RKO (cell line): ENCODE measurements around the gene AEN.

Experiments used
- DNase-seq: peaks from one replicate; pipeline ENCODE4 v3.0.0-alpha.2; 2016; ENCODE audit warnings: low spot score

The AEN gene

DNA sequence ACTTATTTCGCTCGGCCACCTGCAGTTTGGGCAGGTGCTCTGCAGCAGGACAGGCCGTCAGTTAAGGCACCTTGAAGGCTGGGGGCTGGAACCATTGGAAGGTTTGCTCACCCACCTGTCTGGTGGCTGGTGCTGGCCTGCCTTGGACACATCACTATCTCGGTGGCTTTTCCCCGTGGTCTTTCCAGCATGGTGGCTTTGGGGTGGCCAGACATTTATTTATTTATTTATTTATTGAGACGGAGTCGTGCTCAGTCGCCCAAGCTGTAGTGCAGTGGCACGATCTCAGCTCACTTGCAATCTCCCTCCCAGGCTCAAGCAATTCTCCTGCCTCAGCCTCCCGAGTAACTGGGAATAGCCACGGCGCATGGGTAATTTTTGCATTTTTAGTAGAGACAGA lies 29.4 kb downstream of the AEN start:
- no peak for DNase-seq

DNA sequence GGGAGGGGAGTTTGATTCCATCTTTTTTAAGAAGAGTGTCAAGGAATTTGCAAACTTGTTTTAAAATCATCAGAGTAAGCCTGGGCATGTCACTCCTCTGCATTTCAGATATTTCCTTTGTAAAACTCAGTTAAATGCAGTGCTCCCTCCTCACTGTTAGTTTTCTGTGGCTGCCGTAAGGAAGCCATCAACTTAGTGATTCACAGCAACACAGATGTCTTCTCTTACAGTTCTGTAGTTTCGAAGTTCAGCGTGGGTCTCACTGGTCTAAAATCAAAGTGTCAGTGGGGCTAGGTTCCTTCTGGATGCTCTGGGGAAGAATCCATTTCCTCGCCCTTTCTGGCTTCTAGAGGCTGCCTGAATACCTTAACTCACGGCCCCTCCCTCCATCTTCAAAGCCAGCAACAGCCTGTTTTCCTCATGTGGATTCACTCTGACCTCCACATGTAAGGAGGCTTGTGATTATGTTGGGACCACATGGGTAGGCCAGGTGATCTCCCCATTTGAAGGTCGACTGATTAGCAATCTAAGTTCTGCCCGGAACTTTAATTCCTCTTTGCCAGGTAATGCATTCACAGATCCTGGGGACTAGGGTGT lies 30.1 kb downstream of the AEN start:
- no peak for DNase-seq

DNA sequence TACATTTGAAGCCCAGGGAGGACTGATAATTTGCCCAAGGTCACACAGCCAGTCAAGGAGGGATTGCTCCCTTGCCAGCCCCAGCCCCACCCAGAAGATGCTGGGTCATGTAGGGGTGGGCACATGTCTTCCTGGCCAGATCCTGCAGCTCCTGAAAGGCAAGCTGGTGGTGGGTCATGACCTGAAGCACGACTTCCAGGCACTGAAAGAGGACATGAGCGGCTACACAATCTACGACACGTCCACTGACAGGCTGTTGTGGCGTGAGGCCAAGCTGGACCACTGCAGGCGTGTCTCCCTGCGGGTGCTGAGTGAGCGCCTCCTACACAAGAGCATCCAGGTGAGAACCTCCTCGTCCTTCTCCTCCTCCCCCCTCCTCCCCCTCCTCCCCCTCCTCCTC lies 30.8 kb downstream of the AEN start:
- no peak for DNase-seq

DNA sequence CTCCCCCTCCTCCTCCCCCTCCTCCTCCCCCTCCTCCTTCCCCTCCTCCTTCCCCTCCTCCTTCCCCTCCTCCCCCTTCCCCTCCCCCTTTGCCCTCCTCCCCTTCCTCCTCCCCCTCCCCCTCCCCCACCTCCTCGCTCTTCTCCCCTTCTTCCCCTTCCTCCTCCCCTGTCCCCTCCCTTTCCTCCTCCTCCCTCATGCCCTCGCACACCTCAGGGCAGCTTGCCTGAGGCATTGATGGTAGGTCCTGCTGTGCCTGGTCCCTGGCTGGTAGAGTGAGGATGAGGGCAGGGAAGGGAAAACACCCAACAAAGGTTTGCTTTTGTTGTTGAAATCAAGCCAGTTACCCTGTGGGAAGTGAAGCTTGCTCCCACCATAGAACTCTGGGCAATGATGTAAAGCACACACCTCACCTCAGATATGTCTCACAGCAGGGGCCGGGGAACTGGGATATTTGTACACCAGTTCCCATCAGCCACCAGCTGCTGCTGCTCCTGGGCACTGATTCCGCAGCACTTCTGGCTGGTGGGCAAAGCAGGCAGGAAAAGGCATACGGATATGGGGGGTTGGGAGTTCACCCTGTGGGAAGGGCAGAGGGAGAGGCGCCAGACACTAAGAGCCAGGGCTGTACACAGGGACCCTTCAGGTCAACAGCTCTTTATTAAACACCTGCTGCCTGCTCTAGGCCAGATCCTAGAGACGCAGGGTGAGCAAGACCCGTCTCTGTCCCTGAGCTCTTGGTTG lies 31.5 kb downstream of the AEN start:
- DNase-seq, result no peak

DNA sequence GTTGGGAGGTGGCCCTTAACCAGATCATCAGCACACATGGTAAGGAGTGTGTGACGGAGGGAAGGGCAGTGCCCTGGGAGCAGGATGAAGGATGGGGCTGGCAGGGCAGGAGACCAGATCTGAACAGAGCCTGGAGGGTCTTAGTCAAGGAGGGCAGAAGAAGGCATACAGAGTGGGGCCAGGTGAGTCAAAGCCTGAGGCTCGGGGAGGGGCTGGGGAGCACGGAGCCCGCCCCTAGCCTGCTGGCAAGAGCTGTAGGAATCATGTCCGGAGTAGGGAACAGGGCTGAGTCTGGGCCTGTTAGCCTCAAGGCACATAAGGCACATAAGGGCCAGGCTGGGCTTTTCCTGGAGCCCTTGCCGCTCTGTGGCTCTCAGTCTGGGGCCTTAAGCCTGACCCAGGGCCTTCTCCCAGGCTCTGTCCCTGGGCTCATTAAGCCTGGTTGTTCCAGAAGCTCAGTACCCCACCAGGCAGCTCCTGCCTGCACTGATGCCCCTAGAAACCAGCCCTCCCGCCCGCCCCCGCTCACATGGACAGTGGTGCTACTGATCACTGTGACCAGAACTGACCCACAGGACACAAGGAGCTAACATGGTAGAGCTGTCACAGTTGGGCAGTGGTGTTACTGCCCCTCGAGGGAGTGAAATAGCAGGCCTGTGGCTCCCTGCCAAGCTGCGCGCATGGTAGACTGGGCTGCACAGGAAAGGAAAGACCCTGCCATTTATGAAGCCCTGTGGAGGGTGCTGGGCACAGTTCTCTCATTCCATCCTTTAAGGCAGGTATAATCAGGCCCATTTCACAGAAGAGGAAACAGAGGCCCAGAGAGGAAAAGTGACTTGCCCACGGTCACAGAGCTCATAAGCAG lies 32.3 kb downstream of the AEN start:
- DNase-seq, result no peak

DNA sequence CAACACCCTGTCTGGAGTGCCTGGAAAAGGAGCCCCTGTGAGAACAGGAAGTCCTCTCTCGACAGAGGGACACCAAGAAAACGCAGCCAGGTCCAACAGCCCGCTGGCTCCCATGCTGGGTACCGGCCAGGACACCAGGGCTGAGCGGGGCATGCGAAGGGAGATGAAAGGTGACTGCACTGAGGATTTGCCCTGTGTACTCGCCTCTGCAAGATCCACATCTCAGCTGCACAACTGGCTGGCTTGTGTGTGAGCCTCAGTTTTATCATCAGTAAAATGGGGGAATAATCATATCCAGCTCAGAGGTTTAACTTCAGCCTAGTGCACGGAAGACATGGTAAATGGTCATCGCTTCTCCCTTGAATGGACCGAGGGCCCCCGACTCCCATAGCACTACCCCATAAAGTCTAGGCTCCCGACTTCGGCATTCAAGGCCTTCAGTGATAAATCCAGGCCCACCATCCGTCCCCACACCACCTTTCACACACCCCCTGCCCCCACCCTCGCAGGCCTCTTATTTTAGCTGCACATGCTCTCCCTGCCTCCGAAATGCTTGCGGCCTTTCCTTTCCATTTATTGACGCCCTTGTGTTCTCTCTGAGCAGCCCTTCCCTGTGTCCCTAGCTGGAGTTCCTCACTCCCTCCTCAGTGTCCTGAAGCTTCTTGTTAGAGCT lies 33.4 kb downstream of the AEN start:
- no peak for DNase-seq

DNA sequence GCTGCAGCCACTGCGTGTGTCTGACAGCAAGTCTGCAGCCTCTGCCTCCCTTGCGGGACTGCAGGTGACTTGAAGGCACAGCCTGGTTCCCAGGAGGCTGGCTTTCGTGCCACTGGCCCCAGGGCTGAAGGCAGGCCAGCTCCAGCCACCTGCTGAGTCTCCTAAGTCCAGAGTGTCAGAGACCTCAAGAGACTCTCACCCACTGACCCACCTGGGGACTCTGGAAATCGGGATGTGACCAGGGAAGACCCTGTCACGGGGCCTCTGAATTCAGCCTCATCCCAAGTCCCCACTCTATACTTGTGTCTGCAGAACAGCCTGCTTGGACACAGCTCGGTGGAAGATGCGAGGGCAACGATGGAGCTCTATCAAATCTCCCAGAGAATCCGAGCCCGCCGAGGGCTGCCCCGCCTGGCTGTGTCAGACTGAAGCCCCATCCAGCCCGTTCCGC lies 34.0 kb downstream of the AEN start:
- no peak for DNase-seq

DNA sequence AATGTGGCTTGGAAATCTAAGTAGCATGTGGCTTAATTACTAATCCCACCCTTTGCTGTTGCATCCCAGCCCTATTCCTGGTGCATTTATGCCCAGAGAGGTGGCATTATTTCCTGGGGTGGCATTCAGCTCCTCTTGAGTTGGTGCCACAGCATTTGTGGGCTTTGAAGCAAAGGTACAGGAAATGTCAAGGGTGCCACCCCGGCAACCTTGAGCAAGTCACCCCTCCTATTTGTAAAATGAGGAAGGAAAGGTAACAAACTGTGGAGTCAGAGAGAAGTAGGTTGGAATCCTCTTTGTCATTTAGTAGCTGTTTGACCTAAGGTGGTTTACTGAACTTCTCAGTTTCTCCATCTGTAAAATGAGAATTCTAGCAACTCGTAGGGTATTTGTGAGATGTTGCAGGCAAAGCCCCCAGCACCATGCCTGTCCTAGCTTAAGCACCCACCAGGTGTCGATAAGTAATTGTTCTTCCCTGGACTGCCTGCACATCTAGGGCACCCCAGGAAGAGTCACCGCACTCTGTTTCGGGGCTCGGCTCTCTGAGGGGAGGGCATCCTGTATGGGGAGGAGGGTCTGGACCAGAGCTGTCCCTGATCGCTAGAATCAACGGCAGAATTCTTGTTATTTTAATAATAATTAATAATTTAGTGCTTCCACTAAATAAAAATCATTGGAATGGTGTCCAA lies 34.8 kb downstream of the AEN start:
- no peak for DNase-seq

DNA sequence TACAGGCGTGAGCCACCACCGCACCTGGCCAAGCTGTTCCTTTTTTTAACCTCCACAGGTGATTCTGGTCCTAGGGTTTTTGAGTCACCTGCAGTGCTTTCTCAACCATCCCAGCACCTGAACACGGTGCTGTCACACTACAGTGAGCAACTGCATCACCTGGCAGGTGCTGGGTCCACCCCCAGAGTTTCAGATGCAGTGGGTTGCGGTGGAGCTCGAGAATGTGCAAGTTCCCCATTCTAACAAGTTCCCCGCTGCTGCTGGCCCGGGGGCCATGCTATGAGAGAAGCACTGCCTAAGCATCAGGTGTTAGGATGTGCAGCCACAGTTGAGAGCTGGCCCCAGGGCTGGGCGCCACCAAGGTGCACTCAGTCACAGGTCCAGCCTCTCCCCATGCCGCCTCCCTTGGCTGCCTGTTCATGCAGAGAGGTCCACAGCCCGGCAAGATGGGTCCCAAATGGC lies 35.7 kb downstream of the AEN start:
- DNase-seq, result no peak

DNA sequence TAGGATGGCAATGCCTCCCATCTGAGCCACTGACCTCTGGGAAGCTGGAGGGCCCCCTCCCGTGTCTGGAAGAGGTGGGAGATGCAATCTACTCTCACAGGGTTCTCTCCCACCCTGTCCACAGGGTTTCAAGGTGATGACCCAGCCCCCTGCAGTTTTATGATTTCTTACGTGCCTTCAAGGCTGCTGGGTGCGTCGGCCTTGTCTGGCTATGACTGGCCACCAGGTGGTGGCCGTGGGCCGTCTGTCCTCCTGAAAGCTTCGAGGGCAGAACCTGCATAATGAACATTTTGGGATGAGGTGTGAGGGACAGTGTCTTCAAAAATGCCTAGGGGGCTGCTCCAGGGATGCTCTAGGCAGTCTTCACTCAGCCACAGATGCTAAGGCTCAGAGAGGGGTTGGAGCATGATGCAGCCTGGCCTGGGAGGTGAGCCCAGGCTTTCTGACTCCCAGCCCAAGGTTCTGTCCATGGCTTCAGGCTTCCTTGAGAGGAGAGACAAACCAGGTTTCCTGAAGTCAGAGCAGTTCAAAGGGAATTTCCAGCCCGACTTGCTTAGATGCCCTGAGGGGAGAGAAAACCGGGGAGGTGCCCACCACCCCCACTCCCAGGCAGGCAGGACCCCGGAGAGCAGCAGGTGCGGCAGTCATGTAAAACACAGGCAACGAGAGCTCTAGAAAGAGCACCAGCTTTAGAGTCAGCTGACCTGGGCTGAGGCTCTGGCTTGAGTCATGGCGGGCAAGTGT lies 36.4 kb downstream of the AEN start:
- peak; percentile 57 for DNase-seq

DNA sequence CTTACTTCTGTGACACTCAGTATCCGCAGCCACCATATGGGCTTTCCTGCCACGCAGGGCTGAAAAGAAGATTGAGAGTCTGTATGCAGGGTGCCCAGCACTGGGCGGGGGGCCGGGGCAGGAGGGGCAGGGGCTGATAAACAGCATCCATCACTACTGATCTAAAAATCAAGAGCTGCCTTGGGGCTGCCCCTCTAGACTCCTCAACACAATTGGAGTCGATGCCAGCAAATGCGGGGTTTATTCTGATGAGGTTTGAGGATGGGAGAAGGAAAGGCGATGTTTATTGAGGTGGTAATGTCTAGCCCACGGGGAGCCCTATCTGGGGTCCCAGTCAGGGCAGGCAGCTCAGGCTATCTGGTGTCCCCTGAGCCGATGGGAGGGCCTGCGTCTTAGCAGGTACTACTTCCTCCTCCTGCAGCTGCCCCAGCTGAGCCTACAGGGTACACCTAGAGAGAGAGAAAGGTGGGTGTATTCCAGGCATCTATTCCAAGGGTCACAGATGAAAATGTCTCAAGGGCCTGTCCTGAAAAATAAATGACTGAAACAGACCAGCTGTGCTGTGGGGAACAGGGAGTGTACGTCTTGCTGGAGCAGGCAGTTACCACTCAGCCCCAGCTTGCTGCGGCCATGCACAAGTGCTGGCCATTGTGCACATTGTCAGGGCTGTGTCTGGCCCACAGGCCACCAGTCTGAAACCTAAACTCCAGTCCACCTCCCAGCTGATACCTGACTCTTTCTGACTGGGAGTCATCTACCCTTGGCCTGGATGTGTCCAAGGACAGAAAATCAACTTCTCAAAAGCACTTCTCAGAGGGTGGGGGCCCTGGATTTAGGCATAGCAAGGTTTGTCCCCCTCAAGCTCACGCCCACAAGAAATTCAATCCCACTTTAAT lies 37.2 kb downstream of the AEN start:
- no peak for DNase-seq

DNA sequence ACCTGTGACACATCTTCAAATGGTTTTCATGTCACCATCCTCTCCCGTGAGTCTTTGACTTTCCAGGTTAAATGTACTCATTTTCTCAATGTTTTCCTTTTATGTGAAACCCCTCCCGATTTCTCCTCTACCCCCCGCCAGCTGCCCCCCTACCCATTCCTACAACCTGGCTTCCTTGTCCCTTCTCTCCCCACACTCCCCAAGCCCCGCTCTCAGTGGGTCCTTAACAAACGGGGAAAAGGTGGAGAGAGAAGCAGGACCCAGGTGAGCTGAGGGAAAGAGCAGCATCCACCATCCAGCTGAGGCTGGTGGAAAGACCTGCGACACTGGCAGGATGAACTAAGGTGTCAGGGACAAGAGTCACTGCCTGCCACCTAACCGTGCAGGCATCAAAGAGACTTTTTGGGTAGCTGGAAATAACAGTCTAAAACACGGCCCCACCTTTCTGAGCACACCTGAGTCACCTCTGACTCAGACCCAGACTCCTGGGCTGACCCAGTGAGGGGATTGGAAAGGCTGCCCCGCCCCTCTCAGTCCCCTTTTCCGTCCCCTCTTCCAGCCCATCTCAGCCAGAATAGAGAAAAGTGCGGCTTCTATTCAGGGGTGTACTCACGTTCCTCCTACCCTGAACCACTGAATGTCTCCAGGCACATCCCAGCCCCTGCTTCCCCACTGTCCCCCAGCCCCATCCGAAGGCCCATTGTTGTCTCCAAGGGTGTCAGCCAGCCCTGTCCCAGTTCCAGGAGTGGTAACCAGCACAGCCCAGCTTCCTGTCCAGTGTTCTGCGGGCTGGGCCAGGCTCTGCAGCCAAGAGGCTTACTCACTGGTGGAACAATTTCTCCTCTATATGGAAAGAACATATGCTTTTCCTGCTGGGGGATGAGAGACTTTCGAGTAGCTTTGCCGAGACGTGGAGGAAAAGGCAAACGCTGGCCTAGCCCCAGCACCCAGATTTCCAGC lies 38.1 kb downstream of the AEN start:
- DNase-seq, result no peak

DNA sequence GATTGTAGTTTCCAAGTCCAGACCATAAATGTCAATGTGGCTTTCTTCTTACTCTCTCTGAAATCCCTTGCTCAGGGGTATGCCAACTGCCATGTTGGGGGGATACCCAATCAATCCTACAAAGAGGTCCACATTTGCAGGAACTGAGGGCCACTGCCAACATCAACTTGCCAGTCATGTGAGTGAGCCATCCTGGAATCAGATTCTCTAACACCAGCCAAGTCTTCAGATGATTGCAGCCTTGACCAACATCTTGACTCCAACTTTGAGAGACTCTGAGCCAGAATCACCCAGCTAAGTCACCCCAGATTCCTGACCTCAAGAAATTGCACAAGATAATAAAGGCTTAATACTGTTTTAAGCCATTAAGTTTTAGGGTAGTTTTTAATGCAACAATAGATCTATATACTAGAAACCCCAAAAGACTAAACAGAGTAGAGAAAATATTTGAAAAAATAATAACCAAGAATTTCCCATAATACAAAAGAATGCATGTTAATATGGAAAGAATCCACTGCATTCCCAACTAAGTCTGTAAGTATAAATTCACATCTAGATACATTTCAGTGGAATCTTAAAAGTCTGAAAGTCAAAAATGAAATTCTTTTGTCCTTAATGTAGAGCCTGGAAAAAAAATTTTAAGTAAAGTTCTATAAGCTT lies 40.0 kb downstream of the AEN start:
- no peak for DNase-seq

DNA sequence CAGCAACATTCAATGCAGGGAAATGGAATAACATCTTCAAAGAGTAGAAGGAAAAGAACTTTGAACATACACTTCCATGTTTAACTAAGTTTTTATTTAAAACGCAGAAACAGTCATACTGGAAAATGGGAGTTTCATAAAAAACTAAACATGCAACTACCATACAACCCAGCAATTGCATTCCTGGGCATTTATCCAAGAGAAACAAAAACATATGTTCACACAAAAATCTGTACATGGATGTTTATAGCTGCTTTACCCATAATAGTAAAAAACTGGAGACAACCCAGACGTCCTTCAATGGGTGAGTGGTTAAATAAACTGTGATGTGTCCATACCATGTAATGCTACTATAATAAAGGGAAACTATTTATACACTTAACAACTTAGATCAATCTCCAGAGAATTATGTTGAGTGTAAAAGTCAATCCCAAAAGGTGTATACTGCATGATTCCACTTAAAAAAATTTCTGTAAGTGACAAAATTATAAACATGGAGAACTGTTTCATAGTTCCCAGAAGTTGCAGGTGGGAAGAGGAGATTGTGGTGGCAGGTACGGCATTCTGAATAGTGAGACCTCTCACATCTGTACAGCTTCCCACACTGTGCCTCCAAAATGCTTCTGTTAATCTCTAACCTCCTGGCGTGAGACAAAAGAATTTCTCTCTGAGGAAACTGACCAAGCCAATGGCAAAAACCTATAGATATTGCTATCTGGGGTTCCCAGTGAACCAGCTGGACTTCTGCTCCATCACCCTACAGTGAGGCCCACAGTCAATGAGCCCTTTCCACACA lies 40.8 kb downstream of the AEN start:
- DNase-seq, result no peak

DNA sequence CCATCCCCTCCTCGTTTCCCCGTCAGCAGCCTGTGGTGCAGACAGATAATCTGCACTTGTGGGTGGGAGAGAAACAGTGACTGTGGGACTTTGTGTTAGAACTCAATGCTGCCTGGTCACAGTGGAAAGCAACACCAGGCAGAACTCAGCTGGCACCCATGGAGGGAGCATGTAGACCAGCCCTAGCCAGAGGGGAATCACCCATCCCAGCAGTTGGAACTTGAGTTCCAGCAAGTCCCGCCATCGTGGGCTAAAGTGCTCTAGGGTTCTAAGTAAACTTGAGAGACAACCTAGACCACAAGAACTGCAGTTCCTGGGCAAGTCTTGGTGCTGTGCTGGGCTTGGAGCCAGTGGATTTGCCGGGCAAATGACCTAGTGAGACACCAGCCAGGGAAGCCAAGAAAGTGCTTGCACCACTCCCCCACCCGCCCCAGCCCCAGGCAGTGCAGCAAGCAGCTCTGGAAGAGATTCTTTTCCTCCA lies 42.0 kb downstream of the AEN start:
- no peak for DNase-seq

DNA sequence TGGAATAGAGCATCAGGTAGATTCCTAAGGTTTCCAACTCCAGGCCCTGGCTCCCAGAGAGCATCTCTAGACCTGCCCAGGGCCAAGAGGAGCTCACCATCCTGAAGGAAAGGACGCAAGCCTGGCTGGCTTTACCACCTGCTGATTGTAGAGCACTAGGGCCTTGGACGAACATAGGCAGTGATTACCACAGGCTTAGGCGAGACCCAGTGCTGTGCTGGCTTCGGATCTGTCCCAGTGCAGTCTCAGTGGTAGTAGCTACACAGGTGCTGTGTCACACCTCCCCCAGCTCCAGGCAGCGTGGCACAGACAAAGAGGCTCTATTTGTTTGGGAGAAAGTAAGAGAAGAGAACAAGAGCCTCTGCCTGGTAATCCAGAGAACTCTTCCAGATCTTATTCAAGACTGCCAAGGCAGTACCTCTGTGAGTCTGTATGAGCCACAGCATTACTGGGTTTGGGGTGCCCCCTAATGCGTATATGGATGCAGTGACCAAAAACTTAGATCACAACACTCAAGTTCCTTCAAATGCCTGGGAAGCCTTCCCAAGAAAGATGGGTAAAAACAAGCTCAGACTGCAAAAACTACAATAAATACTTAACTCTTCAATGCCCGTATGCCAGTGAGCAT lies 43.1 kb downstream of the AEN start:
- DNase-seq, result peak; percentile 31

DNA sequence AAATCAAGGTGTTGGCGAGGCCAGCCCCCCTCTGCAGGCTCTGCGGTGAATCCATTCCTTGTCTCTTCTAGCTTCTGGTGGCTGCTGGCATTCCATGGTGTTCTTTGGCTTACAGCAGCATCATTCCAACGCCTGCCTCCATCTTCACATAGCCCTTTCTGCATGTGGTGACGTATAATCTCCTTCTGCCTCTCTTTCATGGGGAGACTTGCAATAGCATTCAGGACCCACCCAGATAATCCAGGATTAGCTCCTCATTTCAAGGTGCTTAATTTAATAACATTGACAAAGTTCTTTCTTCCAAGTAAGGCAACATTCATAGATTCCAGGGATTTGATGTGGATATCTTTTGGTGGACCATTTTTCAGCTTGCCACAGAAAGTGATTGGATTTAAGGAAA lies 53.5 kb downstream of the AEN start:
- DNase-seq, result no peak
